ENCODE measurements around the gene FAM237B.

Gene FAM237B

GRCh38 chr7:90298145-90299038, 22.7 kb downstream of the FAM237B start:
- no CpG with 5 or more reads among the region's 5 CpGs for WGBS, 2 donors (ENCODE audit: extremely low coverage in 2 of 2, insufficient read length in 2 of 2, insufficient replicate concordance in 1 of 2)
- H3K36me3 ChIP-seq (replicated peaks in 1 of 2; ENCODE audit: control insufficient read depth in 2 of 2, insufficient read depth in 2 of 2, low read length in 2 of 2): no peaks in the 10 kb centered on the region
- no peak overlapping the region for H3K23ac ChIP-seq (ENCODE audit: low read depth, low read length, poor library complexity)
- H2BK12ac ChIP-seq (ENCODE audit: low read length): no peak overlapping the region
- no peak overlapping the region for H2AK5ac ChIP-seq (ENCODE audit: low read depth, low read length)
- no peak overlapping the region for H2BK120ac ChIP-seq (ENCODE audit: low read depth, low read length)
- H3K14ac ChIP-seq (ENCODE audit: low read length): no peak overlapping the region
- no peak overlapping the region for H2AFZ ChIP-seq (ENCODE audit: low read length)
- no peak overlapping the region for H3K4me3 ChIP-seq (ENCODE audit: low read length in 2 of 2)
- H4K8ac ChIP-seq (ENCODE audit: low read depth, low read length): no peak overlapping the region
- H3K4ac ChIP-seq (ENCODE audit: low read length): no peak overlapping the region
- H3K18ac ChIP-seq (ENCODE audit: low read length): no peak overlapping the region
- no peaks in the 10 kb centered on the region for H3K4me1 ChIP-seq (ENCODE audit: control insufficient read depth in 2 of 2, insufficient read depth in 1 of 2, low read depth in 1 of 2, low read length in 2 of 2)
- H3K27ac ChIP-seq (replicated peaks; ENCODE audit: low read length): no peak overlapping the region
- H3K79me1 ChIP-seq (ENCODE audit: low read depth, low read length): no peaks in the 10 kb centered on the region
- H3K9me3 ChIP-seq (replicated peaks in 1 of 2; ENCODE audit: control insufficient read depth in 2 of 2, insufficient read depth in 1 of 2, low read depth in 1 of 2, low read length in 2 of 2): peaks cover 0 to 2% of the 10 kb centered on the region in 2 donors
- no peak overlapping the region for H2BK15ac ChIP-seq (ENCODE audit: low read length)
- no peak overlapping the region for H3K9ac ChIP-seq (ENCODE audit: low read depth, low read length, poor library complexity)
- DNase-seq (ENCODE audit: low spot score): no peak
- no peaks in the 10 kb centered on the region for H3K27me3 ChIP-seq (ENCODE audit: control insufficient read depth in 3 of 3, insufficient read depth in 3 of 3, low read depth in 1 of 3, low read length in 3 of 3)
- no peak overlapping the region for H4K91ac ChIP-seq (ENCODE audit: low read depth, low read length, poor library complexity)
- no peak overlapping the region for H3K4me2 ChIP-seq (ENCODE audit: insufficient read depth, low read length, poor library complexity, severe bottlenecking)
- no peak overlapping the region for H2BK5ac ChIP-seq (ENCODE audit: low read length)

- Histone ChIP-seq H3K9me3 (replicated peaks in 1 of 2; ENCODE audit: control insufficient read depth in 2 of 2, insufficient read depth in 1 of 2, low read depth in 1 of 2, low read length in 2 of 2) (peaks cover 0 to 6% of the 10 kb centered on the region in 2 donors), H3K27ac (replicated peaks; ENCODE audit: low read length) (no peak overlapping the region), H4K91ac (ENCODE audit: low read depth, low read length, poor library complexity) (no peak overlapping the region), H2BK12ac (ENCODE audit: low read length) (no peak overlapping the region), H2AK5ac (ENCODE audit: low read depth, low read length) (no peak overlapping the region), H3K36me3 (replicated peaks in 1 of 2; ENCODE audit: control insufficient read depth in 2 of 2, insufficient read depth in 2 of 2, low read length in 2 of 2) (peaks cover 0 to 2% of the 10 kb centered on the region in 2 donors), H3K9ac (ENCODE audit: low read depth, low read length, poor library complexity) (no peak overlapping the region), H3K79me1 (ENCODE audit: low read depth, low read length) (no peaks in the 10 kb centered on the region), H3K27me3 (ENCODE audit: control insufficient read depth in 3 of 3, insufficient read depth in 3 of 3, low read depth in 1 of 3, low read length in 3 of 3) (no peaks in the 10 kb centered on the region), H2BK120ac (ENCODE audit: low read depth, low read length) (no peak overlapping the region), H3K4me2 (ENCODE audit: insufficient read depth, low read length, poor library complexity, severe bottlenecking) (no peak overlapping the region), H3K14ac (ENCODE audit: low read length) (no peak overlapping the region), H3K4me3 (ENCODE audit: low read length in 2 of 2) (no peak overlapping the region), H3K4me1 (ENCODE audit: control insufficient read depth in 2 of 2, insufficient read depth in 1 of 2, low read depth in 1 of 2, low read length in 2 of 2) (no peaks in the 10 kb centered on the region), H4K8ac (ENCODE audit: low read depth, low read length) (no peak overlapping the region), H2BK5ac (ENCODE audit: low read length) (no peak overlapping the region), H3K18ac (ENCODE audit: low read length) (no peak overlapping the region), H2AFZ (ENCODE audit: low read length) (no peak overlapping the region), H2BK15ac (ENCODE audit: low read length) (no peak overlapping the region), H3K23ac (ENCODE audit: low read depth, low read length, poor library complexity) (no peak overlapping the region), H3K4ac (ENCODE audit: low read length) (no peak overlapping the region)
- WGBS, 2 donors (ENCODE audit: extremely low coverage in 2 of 2, insufficient read length in 2 of 2, insufficient replicate concordance in 1 of 2): no CpG with 5 or more reads among the region's 3 CpGs
- no peak for DNase-seq (ENCODE audit: low spot score)
Observed at GRCh38 chr7:90290244-90291113, 30.6 kb downstream of the FAM237B start.

GRCh38 chr7:90288154-90288553, 33.0 kb downstream of the FAM237B start:
- H3K4me3 ChIP-seq (ENCODE audit: low read length in 2 of 2): no peak overlapping the region
- DNase-seq (ENCODE audit: low spot score): no peak

More at GRCh38 chr7:90288154-90288553, 33.0 kb downstream of the FAM237B start:
- Histone ChIP-seq H3K18ac (ENCODE audit: low read length) (no peak overlapping the region), H2BK12ac (ENCODE audit: low read length) (no peak overlapping the region), H3K14ac (ENCODE audit: low read length) (no peak overlapping the region), H3K23ac (ENCODE audit: low read depth, low read length, poor library complexity) (no peak overlapping the region), H3K27ac (replicated peaks; ENCODE audit: low read length) (no peak overlapping the region), H3K4ac (ENCODE audit: low read length) (no peak overlapping the region), H3K9me3 (replicated peaks in 1 of 2; ENCODE audit: control insufficient read depth in 2 of 2, insufficient read depth in 1 of 2, low read depth in 1 of 2, low read length in 2 of 2) (peaks cover 0 to 4% of the 10 kb centered on the region in 2 donors), H3K4me2 (ENCODE audit: insufficient read depth, low read length, poor library complexity, severe bottlenecking) (no peak overlapping the region), H4K8ac (ENCODE audit: low read depth, low read length) (no peak overlapping the region), H3K9ac (ENCODE audit: low read depth, low read length, poor library complexity) (no peak overlapping the region), H2AK5ac (ENCODE audit: low read depth, low read length) (no peak overlapping the region), H2BK5ac (ENCODE audit: low read length) (no peak overlapping the region), H3K27me3 (ENCODE audit: control insufficient read depth in 3 of 3, insufficient read depth in 3 of 3, low read depth in 1 of 3, low read length in 3 of 3) (no peaks in the 10 kb centered on the region), H3K4me1 (ENCODE audit: control insufficient read depth in 2 of 2, insufficient read depth in 1 of 2, low read depth in 1 of 2, low read length in 2 of 2) (no peaks in the 10 kb centered on the region), H2BK15ac (ENCODE audit: low read length) (no peak overlapping the region), H4K91ac (ENCODE audit: low read depth, low read length, poor library complexity) (no peak overlapping the region), H2BK120ac (ENCODE audit: low read depth, low read length) (no peak overlapping the region), H3K36me3 (replicated peaks in 1 of 2; ENCODE audit: control insufficient read depth in 2 of 2, insufficient read depth in 2 of 2, low read length in 2 of 2) (peaks cover 0 to 2% of the 10 kb centered on the region in 2 donors), H2AFZ (ENCODE audit: low read length) (no peak overlapping the region), H3K79me1 (ENCODE audit: low read depth, low read length) (no peaks in the 10 kb centered on the region)
- WGBS, 2 donors (ENCODE audit: extremely low coverage in 2 of 2, insufficient read length in 2 of 2, insufficient replicate concordance in 1 of 2): no CpG with 5 or more reads among the region's 3 CpGs
